ENCODE data around the gene PVALEF.

PVALEF gene

DNA sequence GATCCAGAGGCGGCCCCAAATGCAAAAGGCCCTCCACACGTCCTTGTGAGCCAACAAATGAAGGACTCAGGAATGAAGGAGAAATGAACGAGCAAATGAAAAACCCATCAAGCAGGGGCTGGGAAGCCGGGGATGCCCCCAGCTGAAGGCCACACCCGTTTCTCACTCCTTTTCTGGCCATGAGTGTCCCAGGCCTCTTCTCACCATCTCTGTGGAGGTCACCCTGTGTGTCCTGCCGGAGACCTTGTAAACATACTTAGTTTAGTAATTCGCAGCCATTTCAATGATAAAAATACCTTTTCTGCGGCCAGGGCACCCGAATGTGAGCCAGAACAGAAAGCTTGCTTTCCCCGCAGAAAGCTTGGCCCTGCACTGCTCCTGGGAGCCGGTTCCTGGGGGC lies 21.8 kb downstream of the PVALEF start:
- DNase-seq, result no peak

DNA sequence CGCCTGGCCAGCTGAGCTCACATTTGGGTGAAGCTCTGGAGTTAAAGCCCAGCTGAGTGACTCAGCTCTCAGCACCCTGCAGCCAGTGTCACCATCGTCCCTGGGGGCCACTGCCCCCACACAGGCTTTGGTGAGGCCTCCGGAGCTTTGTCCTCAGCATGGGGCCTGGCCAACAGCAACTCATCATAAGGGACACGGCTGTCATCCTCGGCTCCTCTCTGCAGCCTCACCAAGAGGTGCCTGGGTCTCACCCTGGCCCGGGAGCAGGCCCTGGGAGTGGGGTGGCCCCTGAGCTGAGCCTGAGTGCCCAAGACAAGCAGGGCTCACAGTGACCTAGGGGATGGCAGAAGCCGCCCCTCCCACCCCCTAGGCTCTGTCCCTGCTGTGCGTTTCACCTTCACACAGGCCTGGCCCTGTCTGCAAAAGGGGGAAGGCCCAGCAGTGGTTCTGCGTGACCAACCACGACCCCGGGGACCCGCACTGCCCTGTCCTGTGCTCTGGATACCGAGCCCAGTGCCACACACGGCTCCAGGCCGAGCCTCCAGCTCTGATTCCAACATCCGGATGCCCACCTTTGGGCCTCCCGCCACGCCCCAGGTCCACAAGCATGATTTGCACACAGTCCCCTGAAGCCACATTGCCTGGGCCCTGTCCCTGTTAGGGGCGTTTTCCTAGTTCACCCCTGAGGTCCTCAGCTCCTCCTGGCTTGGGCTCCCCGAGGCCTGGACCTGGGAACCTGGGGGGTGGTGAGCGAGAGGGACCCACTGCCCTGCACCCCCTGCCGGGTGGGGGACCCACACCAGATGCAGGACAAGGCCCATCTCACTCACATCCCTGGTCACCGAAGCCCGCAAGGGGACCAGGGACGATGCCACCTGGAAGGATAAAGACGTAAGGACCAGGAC lies 22.5 kb downstream of the PVALEF start:
- no peak for DNase-seq

DNA sequence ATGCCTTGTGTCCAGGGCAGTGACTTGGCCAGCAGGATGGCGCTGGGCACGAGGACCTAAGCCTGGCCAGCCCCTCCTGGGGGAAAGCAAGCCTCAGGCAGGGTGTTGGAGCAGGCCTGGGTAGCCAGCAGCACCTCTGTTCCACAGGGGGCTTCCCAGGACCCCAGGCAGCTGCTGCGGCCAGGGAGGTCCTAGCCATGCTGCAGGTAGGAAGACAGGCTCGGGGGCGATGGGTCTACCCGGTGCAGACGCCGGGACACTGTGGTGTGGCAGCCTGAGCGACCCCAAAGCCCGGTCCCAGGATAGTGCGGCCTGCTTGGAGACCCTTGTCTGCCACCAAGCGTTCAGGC lies 23.2 kb downstream of the PVALEF start:
- DNase-seq, result no peak

DNA sequence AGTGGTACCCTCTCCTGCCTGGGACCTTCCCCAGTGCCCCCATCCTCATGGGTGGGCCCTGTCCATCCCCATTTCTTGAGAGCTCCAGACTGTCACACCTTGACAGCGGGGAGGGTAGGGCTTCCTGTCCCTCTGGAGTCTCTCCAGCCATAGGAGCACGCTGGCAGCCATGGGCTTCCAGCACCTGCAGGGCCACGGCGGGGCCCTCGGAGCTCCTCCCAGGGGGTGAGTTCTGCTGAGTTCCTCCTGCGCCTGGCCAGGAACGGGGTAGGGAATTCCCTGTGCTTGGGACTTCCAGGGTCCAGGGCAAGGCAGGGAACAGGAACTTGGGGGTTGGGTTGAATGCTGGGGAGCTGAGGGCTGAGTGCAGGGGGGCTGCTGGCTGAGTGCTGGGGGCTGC lies 23.7 kb downstream of the PVALEF start:
- DNase-seq, result no peak

DNA sequence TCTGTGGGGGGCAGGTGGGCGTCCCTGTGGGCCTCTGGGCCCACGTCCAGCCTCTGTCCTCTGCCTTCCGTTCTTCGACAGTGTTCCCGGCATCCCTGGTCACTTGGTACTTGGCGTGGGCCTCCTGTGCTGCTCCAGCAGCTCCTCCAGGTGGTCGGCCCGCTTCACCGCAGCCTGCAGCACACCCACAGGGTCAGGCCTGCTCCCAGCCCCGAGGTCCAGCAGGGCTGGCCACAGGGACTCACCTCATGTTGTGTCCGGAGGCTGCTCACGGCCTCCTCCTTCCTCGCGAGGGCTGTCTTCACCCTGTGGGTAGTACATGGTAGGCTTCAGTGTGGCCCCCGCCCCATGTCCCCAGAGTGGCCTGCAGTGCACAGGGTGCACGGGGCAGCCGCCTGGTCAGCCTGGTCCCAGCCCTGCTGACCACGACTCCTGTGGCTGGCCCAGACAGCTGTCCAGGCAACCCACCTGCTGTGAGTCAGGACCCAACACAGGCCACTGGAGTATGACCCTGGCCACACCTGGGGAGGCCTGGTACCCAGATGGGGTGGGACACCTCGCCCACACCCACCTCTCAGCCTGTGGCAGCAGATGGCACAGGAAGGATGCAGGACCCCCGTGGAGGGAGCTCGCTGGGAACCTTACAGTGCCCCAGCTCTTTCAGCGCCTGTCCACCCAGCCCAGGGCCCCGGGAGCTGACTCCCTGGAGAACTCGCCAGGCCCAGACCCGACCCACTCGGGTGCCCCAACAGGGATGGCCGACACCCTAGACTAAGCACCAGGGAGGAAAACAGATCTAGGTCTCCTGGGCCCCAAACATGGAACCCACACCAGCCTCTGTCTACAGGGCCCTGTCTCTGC lies 24.6 kb downstream of the PVALEF start:
- no peak for DNase-seq

DNA sequence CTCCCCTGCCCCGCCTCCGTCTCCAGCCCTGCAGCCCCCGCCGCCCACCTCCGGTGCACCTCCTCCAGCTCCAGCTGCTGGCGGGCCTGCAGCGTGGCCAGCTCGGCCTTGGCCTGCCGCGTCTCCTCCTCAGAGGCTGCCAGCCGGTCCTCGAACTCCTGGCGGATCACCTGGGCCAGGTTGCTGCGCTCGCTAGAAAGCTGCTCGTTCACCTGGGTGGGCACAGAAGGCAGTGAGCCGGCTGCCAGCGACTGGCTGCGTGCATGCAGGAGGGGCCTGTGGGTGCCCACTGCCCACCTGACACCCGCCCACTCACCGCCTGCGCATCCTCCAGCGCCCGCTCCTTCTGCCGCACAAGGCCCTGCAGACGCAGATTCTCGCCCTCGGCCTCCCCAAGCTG lies 25.3 kb downstream of the PVALEF start:
- DNase-seq, result no peak

DNA sequence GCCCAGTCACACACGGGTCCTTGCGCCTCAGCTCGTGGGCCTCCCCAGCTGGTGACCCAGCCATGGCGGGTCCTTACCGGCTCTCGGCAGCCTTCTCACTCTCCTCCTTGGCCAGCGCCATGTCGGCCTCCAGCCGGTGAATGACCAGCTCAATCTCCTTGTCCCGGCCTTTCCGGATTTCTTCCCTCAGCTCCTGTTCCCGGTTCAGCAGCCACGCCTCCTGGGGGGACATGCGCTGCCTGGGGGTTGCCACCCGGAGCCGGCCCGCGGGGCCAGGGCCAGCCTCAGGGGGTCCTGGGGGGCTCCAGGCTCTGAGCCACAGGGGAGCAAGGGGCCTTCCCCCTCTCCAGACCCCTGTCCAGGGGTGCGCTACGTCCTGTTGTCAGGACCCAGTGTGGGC lies 25.8 kb downstream of the PVALEF start:
- DNase-seq, result no peak

DNA sequence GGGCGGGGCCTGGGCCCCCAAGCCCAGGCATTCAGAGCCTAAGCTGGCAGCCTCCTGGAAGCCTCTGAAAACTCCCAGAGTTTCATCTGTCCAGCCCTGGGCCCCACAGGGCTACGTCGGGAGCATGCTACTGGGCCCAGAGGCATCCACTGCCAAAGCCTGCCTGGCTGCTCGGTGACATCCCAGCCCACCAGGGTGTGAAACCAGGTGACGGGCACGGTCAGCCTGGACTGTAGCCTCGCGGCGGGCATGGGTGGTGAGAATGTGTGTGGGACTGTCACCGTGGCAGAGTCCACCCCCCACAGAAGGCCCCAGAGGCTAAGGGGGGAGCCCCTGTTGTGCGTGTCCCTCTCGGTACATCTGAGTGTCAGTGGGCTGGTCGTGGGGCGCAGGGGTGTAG lies 26.3 kb downstream of the PVALEF start:
- DNase-seq, result no peak

DNA sequence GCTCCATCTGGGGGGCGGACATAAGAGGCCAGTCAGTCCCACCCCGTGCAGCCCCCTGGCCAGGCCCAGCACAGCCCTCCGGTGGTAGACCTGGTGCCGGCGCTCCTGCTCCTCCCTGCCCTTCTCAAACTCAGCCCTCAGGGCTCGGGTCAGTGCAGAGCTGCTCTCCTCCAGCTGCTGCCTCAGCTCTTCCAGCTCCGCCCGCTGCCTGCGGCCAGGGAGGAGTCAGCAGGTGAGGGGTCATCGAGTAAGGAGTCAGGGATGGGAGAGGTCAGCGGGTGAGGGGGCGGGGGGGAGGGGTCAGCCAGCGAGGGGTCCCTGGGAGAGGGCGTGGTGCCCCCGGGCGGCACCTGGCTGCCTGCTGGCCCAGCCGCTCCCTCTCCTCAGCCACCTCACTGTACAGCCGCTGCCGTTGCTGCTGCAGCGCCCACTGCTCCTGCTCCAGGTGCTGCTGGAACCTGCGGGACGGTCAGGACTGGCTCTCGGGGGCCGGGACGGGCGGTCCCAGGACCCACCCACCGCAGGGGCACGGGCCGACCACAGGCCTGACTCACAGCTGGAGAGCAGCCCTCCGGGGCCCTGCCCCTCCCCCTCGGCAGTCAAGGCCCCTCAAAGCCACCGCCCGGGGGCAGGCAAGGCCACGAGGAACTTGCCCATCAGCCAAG lies 27.2 kb downstream of the PVALEF start:
- DNase-seq, result no peak

DNA sequence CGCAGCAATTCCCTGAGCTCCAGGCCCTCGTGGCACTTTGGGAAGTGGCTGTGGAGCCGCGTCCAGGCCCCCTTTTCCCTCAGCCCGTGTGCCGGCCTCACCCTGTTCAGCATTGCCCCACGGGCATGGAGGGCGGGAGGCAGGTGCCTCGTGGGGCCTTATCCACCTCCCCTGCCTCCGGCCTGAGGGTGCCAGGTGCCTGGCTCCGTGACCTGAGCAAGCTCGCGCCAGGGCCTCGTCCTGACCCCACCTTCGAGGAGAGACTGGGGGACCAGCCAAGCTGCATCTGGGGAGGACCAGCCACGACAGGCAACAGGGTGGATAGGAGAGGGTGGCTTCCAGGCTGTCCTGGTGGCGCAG lies 27.7 kb downstream of the PVALEF start:
- DNase-seq, result no peak

DNA sequence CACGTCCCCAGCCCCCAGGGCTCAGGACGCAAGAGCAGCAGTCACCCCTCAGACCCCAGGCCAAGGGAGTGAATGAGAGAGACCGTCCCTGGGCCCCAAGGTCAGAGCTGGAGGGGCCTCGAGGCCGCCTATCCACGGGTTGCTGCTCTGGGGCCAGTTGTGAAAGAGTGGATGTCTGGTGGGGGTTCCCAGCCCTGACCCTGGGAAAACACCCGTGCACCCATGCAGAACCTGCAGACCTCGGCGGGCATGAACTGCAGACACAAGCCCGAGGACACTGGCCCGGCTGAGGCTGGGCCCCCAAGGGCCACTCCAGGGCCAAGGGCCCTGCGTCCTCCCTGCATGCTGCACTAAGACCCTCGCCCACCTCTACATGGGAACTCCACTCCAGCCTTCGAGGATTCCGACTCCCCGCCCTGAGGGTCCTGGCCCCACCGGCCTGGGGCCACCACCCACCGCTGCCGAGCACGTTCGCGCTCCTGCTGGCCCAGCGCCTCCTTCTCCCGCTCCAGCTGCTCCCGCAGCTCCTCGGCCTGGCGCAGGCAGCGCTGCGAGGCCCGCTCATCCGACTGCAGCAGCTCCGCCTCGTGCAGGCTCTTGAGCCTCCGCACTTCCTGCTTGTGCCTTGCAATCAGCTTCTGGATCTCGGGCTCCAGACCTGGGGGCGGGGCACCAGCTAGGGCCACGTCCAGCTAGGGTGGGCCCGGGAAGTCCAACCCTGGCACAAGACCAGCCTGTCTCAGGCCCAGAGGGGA lies 28.3 kb downstream of the PVALEF start:
- DNase-seq, result no peak

DNA sequence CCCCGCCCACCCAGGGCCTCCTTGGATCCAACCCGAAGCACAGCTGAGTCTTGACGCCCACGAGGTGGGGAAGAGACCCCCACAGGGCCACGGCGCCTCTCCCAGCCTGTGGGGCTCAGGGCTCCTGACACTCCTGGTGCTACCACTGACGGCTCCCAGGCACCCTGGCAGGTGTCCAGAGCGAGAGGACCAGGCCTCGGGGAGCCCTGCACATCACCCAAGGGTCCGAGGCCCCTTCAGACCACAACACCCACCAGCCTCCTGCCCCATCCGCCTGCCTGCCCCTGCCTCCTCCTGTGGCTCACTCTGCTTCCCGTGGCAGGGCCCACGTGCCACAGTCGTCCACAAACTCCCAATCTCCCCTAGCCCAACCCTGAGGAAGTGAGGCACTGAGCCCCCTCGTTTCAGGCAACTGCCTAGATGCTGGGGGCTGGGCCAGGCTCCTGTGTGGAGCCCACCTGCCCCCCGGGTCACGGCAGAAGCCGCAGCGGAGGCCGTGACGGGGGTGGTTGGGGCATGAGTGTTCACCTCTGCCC lies 29.0 kb downstream of the PVALEF start:
- no peak for DNase-seq

DNA sequence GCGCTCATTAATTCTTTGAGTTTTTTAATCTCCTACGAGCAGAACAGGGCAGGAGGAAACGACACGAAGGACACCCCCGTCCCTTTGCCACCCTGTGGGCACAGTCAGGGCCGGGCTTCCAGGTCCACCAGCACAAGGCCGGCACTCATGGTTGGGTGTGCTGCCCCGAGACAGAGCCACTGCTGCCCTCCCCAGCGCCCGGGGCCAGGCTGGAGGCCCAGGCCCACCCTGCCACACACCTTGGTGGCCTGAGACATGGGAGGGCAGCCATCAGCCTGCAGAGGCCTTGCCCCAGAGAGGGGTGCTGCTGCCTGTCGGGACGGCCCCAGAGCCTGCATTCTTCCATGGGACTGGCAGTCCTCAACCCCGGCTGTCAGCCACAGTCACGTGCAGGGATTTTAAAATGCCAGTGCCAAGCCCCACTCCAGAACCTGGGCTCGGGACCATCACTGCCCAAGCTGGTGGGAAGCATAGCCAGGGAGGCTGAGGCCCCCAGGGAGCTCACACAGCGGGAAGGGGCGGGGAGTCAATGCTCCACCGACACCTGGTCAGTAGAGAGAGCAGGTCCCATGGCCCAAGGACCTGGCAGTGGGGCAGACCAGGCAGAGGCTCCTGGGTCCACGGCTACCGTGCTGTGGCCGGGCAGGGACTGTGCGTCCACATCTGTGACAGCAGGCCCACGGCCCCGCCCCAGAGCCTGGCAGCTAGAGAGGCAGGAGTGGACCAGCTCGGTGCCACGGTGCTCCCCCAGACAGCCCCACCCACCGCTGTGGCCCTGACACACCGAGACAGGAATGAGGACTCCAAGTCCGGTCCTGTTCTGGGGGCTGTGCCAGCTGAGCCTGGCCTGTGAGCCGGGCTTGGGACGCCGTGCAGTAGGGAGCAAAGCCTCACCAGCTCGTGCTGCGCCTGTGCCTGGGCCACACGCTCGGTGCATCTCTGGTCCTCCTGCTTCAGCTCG lies 29.9 kb downstream of the PVALEF start:
- DNase-seq, result no peak

DNA sequence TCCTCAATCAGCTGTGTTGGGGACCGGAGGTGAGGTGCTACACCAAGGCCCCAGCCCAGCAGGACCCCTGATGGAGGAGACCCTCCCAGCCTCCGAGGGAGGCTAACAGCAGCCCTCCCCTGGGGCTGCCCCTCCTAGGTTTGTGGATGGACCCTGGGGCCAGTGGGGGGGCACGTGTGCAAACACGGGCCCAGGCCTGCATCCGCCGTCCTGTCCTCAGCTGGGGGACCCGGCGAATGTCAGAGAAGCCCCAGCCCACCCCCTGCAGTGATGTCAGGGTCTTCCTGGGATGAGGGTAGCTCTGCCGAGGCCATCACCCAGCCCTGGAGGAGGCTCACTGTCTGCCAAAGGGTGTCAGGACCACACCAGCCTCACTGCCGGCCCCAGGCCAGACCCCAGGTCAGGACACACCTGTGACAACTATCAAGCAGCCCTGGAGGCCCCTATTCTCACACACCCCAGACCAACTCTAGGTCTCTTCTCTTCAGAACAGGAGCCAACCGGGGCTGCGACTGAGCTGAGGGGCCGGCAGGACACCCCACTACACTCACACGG lies 30.7 kb downstream of the PVALEF start:
- DNase-seq, result no peak

DNA sequence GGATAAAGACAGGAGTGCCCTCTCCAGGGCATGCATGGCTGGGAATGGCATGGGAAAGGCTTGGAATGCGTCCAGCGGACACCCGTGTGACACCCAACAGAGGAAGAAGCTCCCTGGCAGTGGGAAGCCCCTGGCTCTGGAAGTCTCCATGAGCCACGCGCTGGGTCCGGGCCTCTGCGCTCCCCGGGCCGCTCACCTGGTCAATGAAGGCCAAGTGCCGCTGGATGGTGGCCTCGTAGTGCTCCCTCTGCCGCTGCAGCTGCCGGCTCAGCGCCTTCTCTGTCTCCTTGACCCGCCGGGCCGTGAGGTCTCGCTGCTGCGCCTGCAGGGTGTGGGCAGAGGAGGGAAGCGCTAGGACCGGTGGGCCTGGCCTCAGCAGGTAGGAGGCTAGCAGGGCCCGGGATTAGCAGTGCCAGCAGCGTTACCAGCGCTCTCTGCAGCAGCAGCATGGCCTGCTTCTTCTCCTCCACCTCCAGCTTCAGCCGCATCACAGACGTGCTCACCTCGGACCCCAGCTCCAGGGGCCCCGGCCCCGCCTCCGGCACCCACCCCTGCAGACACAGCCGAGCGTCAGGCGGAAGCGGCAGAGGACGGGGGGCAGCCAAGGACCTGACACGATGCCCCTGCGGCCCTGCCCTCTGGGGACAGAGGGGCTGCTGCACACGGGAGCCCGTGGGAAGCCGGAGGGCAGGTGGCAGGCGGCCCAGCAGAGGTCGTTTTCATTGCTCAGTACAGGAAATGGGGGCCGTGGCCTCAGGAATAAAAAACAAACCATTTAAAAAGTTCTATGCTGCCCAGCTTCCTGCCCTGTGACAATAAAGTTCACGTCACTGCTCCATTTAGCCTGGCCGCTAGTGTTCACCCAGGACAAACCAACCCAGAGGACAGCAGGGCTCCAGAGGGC lies 31.4 kb downstream of the PVALEF start:
- DNase-seq, result no peak

DNA sequence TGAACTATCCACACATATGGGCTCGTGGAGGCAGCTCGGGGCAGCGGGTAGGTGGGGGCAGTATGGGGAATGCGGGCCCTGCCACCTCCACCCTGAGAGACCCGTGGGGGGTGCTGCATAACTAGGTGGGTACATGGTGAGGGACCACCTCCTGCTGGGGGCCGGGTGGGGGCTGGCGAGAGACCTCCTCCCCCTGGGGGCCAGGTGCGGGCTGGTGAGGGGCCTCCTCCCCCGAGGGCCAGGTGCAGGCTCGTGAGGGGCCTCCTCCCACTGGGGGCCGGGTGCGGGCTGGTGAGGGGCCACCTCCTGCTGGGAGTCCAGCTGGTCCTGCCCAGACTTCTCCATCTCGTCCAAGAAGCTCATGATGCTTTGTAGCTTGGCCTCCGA lies 32.1 kb downstream of the PVALEF start:
- no peak for DNase-seq

DNA sequence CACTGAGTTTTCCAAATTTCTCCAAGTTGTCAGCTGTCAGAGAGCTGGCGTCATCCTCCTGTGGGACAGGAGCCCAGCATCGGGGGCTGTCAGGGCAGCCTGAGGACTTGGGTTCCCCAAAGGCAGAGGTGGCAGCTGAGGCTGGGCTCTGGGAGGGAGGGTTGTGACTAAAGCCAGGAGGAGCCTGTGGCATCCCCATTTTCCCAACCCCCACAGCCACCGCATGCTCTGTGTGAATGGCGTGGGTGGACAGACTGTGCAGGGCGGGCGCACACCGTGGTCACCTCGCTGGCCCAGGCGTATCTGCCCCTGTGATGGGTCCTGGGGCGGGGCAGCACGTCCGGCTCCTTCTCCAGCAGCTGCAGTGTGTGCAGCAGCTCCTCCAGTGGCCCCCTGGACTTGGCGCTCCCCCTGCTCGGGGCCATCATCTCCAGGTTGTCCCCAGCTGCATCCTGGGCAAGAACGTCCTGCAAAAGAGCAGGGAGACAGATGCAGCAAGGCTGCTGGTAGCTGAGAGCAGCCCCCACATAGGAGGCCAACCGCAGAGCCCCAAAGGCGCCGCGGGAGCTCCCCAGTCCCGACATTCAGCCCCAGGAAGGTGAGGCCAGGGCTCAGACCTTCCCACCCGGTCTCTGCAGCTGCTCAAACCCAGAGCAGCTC lies 32.7 kb downstream of the PVALEF start:
- no peak for DNase-seq

DNA sequence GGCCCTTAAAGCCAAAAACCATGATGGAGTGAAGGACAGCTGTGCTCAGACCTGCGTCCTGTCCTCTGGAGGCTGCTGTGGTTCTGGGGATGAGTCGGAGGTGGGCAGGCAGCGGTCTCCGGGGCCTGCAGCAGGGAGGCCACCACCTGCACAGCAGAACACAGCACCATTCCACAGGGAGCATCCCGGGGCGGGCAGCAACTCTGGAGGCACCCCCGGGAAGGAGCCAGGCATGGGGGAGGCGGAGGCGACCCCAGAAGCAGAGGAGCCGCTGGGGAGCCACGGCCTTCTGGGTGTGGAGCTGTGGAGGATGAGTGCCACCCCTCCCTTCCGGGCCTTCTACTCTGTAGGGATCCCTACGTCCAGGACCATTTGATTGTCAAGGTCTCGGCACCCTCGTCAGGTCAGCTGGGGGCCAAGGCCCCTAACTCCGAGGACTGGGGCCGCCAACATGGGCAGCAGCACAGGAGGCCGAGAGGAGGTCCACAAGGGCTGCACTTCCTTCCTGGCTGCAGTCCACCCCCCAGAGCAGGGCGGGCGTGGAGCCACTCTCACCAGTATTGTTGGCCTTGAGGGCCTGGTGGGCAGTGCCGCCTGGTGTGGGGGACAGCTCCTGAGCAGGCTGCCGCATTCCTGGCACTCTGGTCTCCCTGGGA lies 33.6 kb downstream of the PVALEF start:
- DNase-seq, result no peak

DNA sequence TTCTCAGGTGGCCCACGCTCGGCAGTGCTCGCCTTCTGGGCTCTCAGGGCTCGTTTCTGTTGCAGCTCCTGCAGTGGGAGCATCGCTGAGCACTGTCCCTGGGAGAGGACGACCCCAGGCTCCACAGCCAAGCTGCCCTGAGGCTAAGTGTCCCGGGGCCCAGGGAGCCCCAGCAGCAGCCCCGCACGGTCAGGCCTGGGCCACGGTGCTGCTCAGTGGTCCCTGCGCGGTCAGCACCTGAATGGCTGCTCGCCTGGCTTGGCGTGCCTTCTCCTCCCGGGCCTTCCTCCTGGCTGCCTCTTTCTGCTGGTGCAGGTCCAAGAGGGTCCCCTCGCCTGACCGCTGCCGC lies 34.1 kb downstream of the PVALEF start:
- no peak for DNase-seq
